Esophagus squamous epithelium (tissue), 4 donors: Measurements from ENCODE around the gene PAIP2.
A peak's percentile ranks its signal among the peaks of the same experiment; 100 is the strongest.

Experiments used
- CTCF ChIP-seq, 6 experiments: fragments of 450-650 bp in 4 of 6; fragments of 200-600 bp in 2 of 6; sonication (generic) in 2 of 6; IDR thresholded peaks; one replicate each; pipeline ENCODE4 v1.5.1; 2016 to 2019; ENCODE audit warnings: antibody characterized with exemption in 6 of 6, mild to moderate bottlenecking in 4 of 6, moderate library complexity in 4 of 6
- POLR2A ChIP-seq, 4 donors: fragments of 450-650 bp; IDR thresholded peaks; one replicate each; pipeline ENCODE4 v1.6.1; 2017; ENCODE audit warnings: antibody characterized with exemption in 4 of 4, mild to moderate bottlenecking in 4 of 4, moderate library complexity in 3 of 4

- TF ChIP-seq CTCF (IDR thresholded peaks at IDR 0.05) = peak in 3 of 6 experiments; percentile 47 to 67 (median 61)
- TF ChIP-seq POLR2A (IDR thresholded peaks at IDR 0.05) = no peak
Measured at GRCh38 chr5:139394123-139394653, 52.5 kb downstream of the PAIP2 start.
